Measurements from ENCODE around the gene STX2. TPM values are rescaled to one million over a fixed set of nuclear protein-coding genes. Genes with fewer than 3 reads are reported as not detected.
A peak's percentile ranks its signal among the peaks of the same experiment; 100 is the strongest.

The STX2 gene
- total RNA-seq, 1 donor from 2014 or later = 17.4 TPM

DNA sequence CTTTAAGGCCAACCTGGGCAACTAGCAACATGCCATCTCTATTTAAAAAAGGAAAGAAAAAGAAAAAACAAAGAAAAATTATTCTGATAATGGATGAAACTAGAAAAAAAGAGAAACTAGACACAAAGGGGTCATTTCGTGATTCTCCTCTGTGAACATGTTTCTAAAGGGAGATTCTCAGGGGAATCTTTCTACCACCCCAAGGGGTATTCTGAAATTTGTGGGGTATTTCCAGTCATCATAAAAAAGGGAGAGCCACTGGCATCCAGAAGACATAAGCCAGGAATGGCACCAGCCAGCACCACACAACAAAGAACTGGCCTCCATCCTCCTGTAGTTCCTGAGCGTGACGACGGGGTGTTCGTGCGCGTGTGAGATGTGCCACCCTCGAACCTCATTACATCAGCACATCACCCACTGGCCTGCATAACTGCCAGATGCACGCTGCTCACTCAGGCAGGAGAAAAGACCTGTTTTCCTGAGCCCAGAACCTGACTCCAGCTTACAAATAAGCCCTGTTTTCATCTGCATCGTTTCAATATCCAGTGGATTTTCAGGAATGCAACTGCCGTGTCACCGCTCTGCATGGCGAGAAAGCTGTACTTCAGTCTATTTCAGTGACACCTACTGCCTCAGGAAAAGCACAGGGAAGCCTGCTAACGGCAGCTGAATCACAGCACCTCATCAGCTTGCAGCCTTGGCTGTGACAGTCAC, 23.9 kb downstream of the STX2 start:
- no peaks in the 10 kb centered on the region for H3K36me3 Mint-ChIP-seq (ENCODE audit: low read depth, unreplicated experiment)
- no peak overlapping the region for H3K27ac Mint-ChIP-seq (ENCODE audit: unreplicated experiment)
- H3K4me3 Mint-ChIP-seq (ENCODE audit: unreplicated experiment) = no peak overlapping the region
- peaks cover 4% of the 10 kb centered on the region for H3K4me1 Mint-ChIP-seq (ENCODE audit: unreplicated experiment)
- no peaks in the 10 kb centered on the region for H3K9me3 Mint-ChIP-seq (ENCODE audit: unreplicated experiment)
- TF ChIP-seq, protein P1, sequence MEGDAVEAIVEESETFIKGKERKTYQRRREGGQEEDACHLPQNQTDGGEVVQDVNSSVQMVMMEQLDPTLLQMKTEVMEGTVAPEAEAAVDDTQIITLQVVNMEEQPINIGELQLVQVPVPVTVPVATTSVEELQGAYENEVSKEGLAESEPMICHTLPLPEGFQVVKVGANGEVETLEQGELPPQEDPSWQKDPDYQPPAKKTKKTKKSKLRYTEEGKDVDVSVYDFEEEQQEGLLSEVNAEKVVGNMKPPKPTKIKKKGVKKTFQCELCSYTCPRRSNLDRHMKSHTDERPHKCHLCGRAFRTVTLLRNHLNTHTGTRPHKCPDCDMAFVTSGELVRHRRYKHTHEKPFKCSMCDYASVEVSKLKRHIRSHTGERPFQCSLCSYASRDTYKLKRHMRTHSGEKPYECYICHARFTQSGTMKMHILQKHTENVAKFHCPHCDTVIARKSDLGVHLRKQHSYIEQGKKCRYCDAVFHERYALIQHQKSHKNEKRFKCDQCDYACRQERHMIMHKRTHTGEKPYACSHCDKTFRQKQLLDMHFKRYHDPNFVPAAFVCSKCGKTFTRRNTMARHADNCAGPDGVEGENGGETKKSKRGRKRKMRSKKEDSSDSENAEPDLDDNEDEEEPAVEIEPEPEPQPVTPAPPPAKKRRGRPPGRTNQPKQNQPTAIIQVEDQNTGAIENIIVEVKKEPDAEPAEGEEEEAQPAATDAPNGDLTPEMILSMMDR (IDR thresholded peaks at IDR 0.05; ENCODE audit: unreplicated experiment) = no peak
- peaks cover 5% of the 10 kb centered on the region for H3K27me3 Mint-ChIP-seq (ENCODE audit: unreplicated experiment)
- DNase-seq (ENCODE audit: low spot score) = no peak

DNA sequence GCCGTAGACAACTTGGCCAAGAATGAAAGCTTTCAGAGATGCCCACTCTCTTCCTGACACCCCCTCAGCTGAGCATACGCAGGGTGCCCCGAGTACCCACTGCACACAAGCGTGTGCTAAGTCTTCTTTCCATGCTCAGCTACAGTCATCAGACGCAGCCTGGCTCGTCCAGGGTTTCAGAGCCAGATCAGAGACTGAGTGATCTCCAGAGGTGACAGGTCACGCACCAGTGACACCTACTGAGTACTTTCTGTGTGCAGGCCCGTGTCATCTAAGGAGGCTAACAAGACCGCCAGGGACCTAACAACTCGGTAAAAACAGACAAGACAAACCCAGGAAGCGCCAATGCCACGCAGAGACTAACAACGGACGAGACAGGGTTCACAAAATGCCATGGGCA, 25.1 kb downstream of the STX2 start:
- Mint-ChIP-seq H3K27ac (ENCODE audit: unreplicated experiment) (no peak overlapping the region), H3K4me3 (ENCODE audit: unreplicated experiment) (no peak overlapping the region), H3K36me3 (ENCODE audit: low read depth, unreplicated experiment) (no peaks in the 10 kb centered on the region), H3K9me3 (ENCODE audit: unreplicated experiment) (no peaks in the 10 kb centered on the region), H3K4me1 (ENCODE audit: unreplicated experiment) (peaks cover 4% of the 10 kb centered on the region), H3K27me3 (ENCODE audit: unreplicated experiment) (no peaks in the 10 kb centered on the region)
- TF ChIP-seq, protein P1 (IDR thresholded peaks at IDR 0.05; ENCODE audit: unreplicated experiment) = no peak
- no peak for DNase-seq (ENCODE audit: low spot score)

DNA sequence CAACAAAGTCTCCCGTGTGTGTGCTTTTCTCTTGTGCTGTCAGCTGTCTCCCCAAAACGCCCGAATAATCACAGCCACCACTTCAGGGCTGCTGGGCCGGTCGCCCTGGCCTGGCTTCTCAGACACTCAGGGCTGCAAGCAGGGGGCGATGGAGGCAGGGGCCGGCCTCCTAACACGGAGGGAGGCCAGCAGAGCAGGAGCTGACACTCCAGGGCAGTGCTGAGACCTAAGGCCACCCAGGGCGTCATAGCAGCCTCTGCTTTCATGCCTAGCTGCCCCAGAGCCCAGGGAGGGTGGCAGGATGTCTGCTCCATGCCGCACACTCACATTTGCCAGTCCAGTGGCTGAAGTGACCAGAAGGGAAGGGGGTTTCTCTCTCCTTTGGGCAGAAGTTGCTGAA, 25.6 kb downstream of the STX2 start:
- Mint-ChIP-seq H3K4me1 (ENCODE audit: unreplicated experiment) (peaks cover 2% of the 10 kb centered on the region), H3K27ac (ENCODE audit: unreplicated experiment) (no peak overlapping the region), H3K36me3 (ENCODE audit: low read depth, unreplicated experiment) (no peaks in the 10 kb centered on the region), H3K4me3 (ENCODE audit: unreplicated experiment) (no peak overlapping the region), H3K27me3 (ENCODE audit: unreplicated experiment) (no peaks in the 10 kb centered on the region), H3K9me3 (ENCODE audit: unreplicated experiment) (no peaks in the 10 kb centered on the region)
- TF ChIP-seq, protein P1 (IDR thresholded peaks at IDR 0.05; ENCODE audit: unreplicated experiment) = no peak
- DNase-seq (ENCODE audit: low spot score) = peak; percentile 27

DNA sequence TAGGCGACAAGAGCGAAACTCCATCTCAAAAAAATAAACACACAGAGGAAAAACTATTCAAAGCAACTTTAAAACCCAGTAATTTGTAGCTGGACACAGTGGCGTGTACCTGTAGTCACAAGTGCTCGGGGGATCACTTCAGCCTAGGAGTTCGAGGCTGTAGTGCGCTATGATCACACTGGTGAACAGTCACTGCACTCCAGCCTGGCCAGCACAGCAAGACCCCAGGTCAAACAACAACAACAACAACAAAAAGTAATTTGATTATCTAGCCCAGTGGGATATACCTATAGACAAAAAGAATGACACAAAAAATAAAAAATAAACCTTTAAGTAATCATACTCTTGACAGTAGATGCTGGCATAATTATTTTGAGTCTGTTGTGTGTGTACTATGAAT, 29.3 kb downstream of the STX2 start:
- Mint-ChIP-seq H3K27me3 (ENCODE audit: unreplicated experiment) (no peaks in the 10 kb centered on the region), H3K4me3 (ENCODE audit: unreplicated experiment) (no peak overlapping the region), H3K36me3 (ENCODE audit: low read depth, unreplicated experiment) (peaks cover 32% of the 10 kb centered on the region), H3K4me1 (ENCODE audit: unreplicated experiment) (peaks cover 7% of the 10 kb centered on the region), H3K27ac (ENCODE audit: unreplicated experiment) (no peak overlapping the region), H3K9me3 (ENCODE audit: unreplicated experiment) (peaks cover 4% of the 10 kb centered on the region)
- TF ChIP-seq, protein P1 (IDR thresholded peaks at IDR 0.05; ENCODE audit: unreplicated experiment) = no peak
- no peak for DNase-seq (ENCODE audit: low spot score)

GRCh38 chr12:130807309-130807708, 31.7 kb downstream of the STX2 start:
- Mint-ChIP-seq H3K9me3 (ENCODE audit: unreplicated experiment) (peaks cover 4% of the 10 kb centered on the region), H3K4me1 (ENCODE audit: unreplicated experiment) (peaks cover 7% of the 10 kb centered on the region), H3K27me3 (ENCODE audit: unreplicated experiment) (no peaks in the 10 kb centered on the region), H3K4me3 (ENCODE audit: unreplicated experiment) (no peak overlapping the region), H3K36me3 (ENCODE audit: low read depth, unreplicated experiment) (peaks cover 46% of the 10 kb centered on the region), H3K27ac (ENCODE audit: unreplicated experiment) (no peak overlapping the region)
- DNase-seq (ENCODE audit: low spot score) = no peak
- TF ChIP-seq, protein P1 (IDR thresholded peaks at IDR 0.05; ENCODE audit: unreplicated experiment) = no peak
